Stimulated activated CD4-positive, alpha-beta T cell treated with anti-CD3 and anti-CD28 coated beads, Interleukin-15, amount 100 ng/mL, for 48 hours (primary cell): Measurements from ENCODE around the gene ABHD8.

Source experiments
- DNase-seq, 2 donors: peaks; one replicate each; pipeline ENCODE4 v3.0.0-alpha.2; 2020; ENCODE audit warnings: low read depth in 2 of 2

ABHD8 gene

GRCh38 chr19:17333611-17334413, 30.6 kb upstream of the ABHD8 start:
- DNase-seq, result peak; percentile 59 to 76

- peak; percentile 51 to 59 for DNase-seq
These were observed 29.7 kb upstream of the ABHD8 start for GRCh38 chr19:17332677-17333581.

GRCh38 chr19:17332360-17332676, 29.1 kb upstream of the ABHD8 start:
- no peak for DNase-seq

- no peak for DNase-seq
These were observed 27.9 kb upstream of the ABHD8 start for GRCh38 chr19:17331045-17331558.

- no peak for DNase-seq
These were observed 27.2 kb upstream of the ABHD8 start for GRCh38 chr19:17330262-17331044.

- no peak for DNase-seq
These were observed 26.4 kb upstream of the ABHD8 start for GRCh38 chr19:17329366-17330261.

- no peak for DNase-seq
These were observed 25.5 kb upstream of the ABHD8 start for GRCh38 chr19:17328517-17329365.

- DNase-seq, result no peak
These were observed 24.7 kb upstream of the ABHD8 start for GRCh38 chr19:17327654-17328516.

GRCh38 chr19:17327068-17327653, 23.9 kb upstream of the ABHD8 start:
- no peak for DNase-seq

- no peak for DNase-seq
These were observed 23.4 kb upstream of the ABHD8 start for GRCh38 chr19:17326595-17326966.

- DNase-seq, result no peak
These were observed 22.8 kb upstream of the ABHD8 start for GRCh38 chr19:17325881-17326594.

GRCh38 chr19:17325133-17325532, 21.9 kb upstream of the ABHD8 start:
- DNase-seq, result no peak

- no peak for DNase-seq
These were observed 21.3 kb upstream of the ABHD8 start for GRCh38 chr19:17324357-17325114.

- no peak for DNase-seq
These were observed 20.7 kb upstream of the ABHD8 start for GRCh38 chr19:17323964-17324332.

- no peak for DNase-seq
These were observed 20.2 kb upstream of the ABHD8 start for GRCh38 chr19:17323300-17323963.

GRCh38 chr19:17322854-17323253, 19.6 kb upstream of the ABHD8 start:
- no peak for DNase-seq
